ENCODE data around the gene AKAP13. TPM values are rescaled to one million over a fixed set of nuclear protein-coding genes. Genes with fewer than 3 reads are reported as not detected.

The AKAP13 gene
- total RNA-seq, 1 experiment from 2014 or later = 75.3 TPM

- Histone ChIP-seq H3K36me3 (no peaks in the 10 kb centered on the region), H3K4me1 (peaks cover 15% of the 10 kb centered on the region), H3K27ac (no peak overlapping the region), H3K9me3 (replicated peaks) (no peaks in the 10 kb centered on the region), H3K27me3 (no peaks in the 10 kb centered on the region), H3K4me3 (no peak overlapping the region)
- no peak for DNase-seq
Observed at GRCh38 chr15:85404176-85404917, 23.9 kb downstream of the AKAP13 start.

GRCh38 chr15:85404918-85405866 lies 24.8 kb downstream of the AKAP13 start:
- Histone ChIP-seq H3K36me3 (no peaks in the 10 kb centered on the region), H3K9me3 (replicated peaks) (no peaks in the 10 kb centered on the region), H3K4me1 (peaks cover 15% of the 10 kb centered on the region), H3K27me3 (no peaks in the 10 kb centered on the region), H3K4me3 (no peak overlapping the region), H3K27ac (no peak overlapping the region)
- no peak for DNase-seq

- no peak for DNase-seq
- H3K4me3 ChIP-seq = no peak overlapping the region
- H3K4me1 ChIP-seq = peaks cover 19% of the 10 kb centered on the region
- H3K9me3 ChIP-seq (replicated peaks) = no peaks in the 10 kb centered on the region
- no peaks in the 10 kb centered on the region for H3K36me3 ChIP-seq
- no peak overlapping the region; the same call in 1 of the 2 replicates for H3K27ac ChIP-seq
- H3K27me3 ChIP-seq = no peaks in the 10 kb centered on the region
Observed at GRCh38 chr15:85406916-85407315, 26.5 kb downstream of the AKAP13 start.

- Histone ChIP-seq H3K4me1 (peaks cover 26% of the 10 kb centered on the region), H3K27ac (peak overlapping the region; percentile 25; the same call in 1 of the 2 replicates), H3K36me3 (no peaks in the 10 kb centered on the region)
Observed at GRCh38 chr15:85407421-85408269, 27.2 kb downstream of the AKAP13 start.

GRCh38 chr15:85408270-85408746 lies 27.9 kb downstream of the AKAP13 start:
- Histone ChIP-seq H3K4me1 (peaks cover 33% of the 10 kb centered on the region), H3K27ac (no peak overlapping the region), H3K27me3 (no peaks in the 10 kb centered on the region), H3K9me3 (replicated peaks) (no peaks in the 10 kb centered on the region), H3K4me3 (no peak overlapping the region), H3K36me3 (no peaks in the 10 kb centered on the region)
- DNase-seq = no peak

More at GRCh38 chr15:85407421-85408269, 27.2 kb downstream of the AKAP13 start:
- no peaks in the 10 kb centered on the region for H3K9me3 ChIP-seq (replicated peaks)
- no peaks in the 10 kb centered on the region for H3K27me3 ChIP-seq
- peak; percentile 52 to 66 for DNase-seq
- no peak overlapping the region for H3K4me3 ChIP-seq

- H3K4me3 ChIP-seq = no peak overlapping the region
- no peaks in the 10 kb centered on the region for H3K27me3 ChIP-seq
- DNase-seq = peak in 1 of 2 experiments; percentile 18
- no peaks in the 10 kb centered on the region for H3K36me3 ChIP-seq
- no peaks in the 10 kb centered on the region for H3K9me3 ChIP-seq (replicated peaks)
- no peak overlapping the region for H3K27ac ChIP-seq
- H3K4me1 ChIP-seq = peaks cover 42% of the 10 kb centered on the region
Observed at GRCh38 chr15:85412066-85412465, 31.7 kb downstream of the AKAP13 start.

- no peak overlapping the region for H3K4me3 ChIP-seq
- H3K27ac ChIP-seq = no peak overlapping the region
- peak; percentile 51 to 65 for DNase-seq
- peaks cover 32% of the 10 kb centered on the region for H3K4me1 ChIP-seq
- no peaks in the 10 kb centered on the region for H3K27me3 ChIP-seq
- H3K9me3 ChIP-seq (replicated peaks) = no peaks in the 10 kb centered on the region
- no peaks in the 10 kb centered on the region for H3K36me3 ChIP-seq
Observed at GRCh38 chr15:85412956-85413854, 32.8 kb downstream of the AKAP13 start.

- H3K27ac ChIP-seq = no peak overlapping the region
- DNase-seq = no peak
- H3K9me3 ChIP-seq (replicated peaks) = no peaks in the 10 kb centered on the region
- H3K27me3 ChIP-seq = no peaks in the 10 kb centered on the region
- H3K36me3 ChIP-seq = no peaks in the 10 kb centered on the region
- peaks cover 36% of the 10 kb centered on the region for H3K4me1 ChIP-seq
- H3K4me3 ChIP-seq = no peak overlapping the region
Observed at GRCh38 chr15:85414037-85414436, 33.6 kb downstream of the AKAP13 start.

- no peaks in the 10 kb centered on the region for H3K9me3 ChIP-seq (replicated peaks)
- no peaks in the 10 kb centered on the region for H3K36me3 ChIP-seq
- H3K4me3 ChIP-seq = no peak overlapping the region
- H3K27me3 ChIP-seq = no peaks in the 10 kb centered on the region
- no peak overlapping the region for H3K27ac ChIP-seq
- DNase-seq = no peak
- H3K4me1 ChIP-seq = peaks cover 36% of the 10 kb centered on the region
Observed at GRCh38 chr15:85414495-85414894, 34.1 kb downstream of the AKAP13 start.

- Histone ChIP-seq H3K4me1 (peaks cover 36% of the 10 kb centered on the region), H3K36me3 (no peaks in the 10 kb centered on the region), H3K9me3 (replicated peaks) (no peaks in the 10 kb centered on the region), H3K27me3 (no peaks in the 10 kb centered on the region), H3K27ac (no peak overlapping the region), H3K4me3 (no peak overlapping the region)
- no peak for DNase-seq
Observed at GRCh38 chr15:85414991-85415390, 34.6 kb downstream of the AKAP13 start.

- no peaks in the 10 kb centered on the region for H3K9me3 ChIP-seq (replicated peaks)
- H3K27me3 ChIP-seq = no peaks in the 10 kb centered on the region
- H3K4me3 ChIP-seq = no peak overlapping the region
- no peak for DNase-seq
- H3K36me3 ChIP-seq = no peaks in the 10 kb centered on the region
- H3K4me1 ChIP-seq = peaks cover 40% of the 10 kb centered on the region
- H3K27ac ChIP-seq = no peak overlapping the region
Observed at GRCh38 chr15:85415783-85416182, 35.4 kb downstream of the AKAP13 start.

- peaks cover 41% of the 10 kb centered on the region for H3K4me1 ChIP-seq
- no peaks in the 10 kb centered on the region for H3K9me3 ChIP-seq (replicated peaks)
- no peaks in the 10 kb centered on the region for H3K36me3 ChIP-seq
- no peak overlapping the region for H3K4me3 ChIP-seq
- no peak for DNase-seq
- H3K27ac ChIP-seq = no peak overlapping the region
- no peaks in the 10 kb centered on the region for H3K27me3 ChIP-seq
Observed at GRCh38 chr15:85417276-85417675, 36.9 kb downstream of the AKAP13 start.

GRCh38 chr15:85419161-85419560 lies 38.8 kb downstream of the AKAP13 start:
- H3K9me3 ChIP-seq (replicated peaks) = no peaks in the 10 kb centered on the region
- peaks cover 22% of the 10 kb centered on the region for H3K4me1 ChIP-seq
- no peak for DNase-seq
- H3K27ac ChIP-seq = no peak overlapping the region
- H3K4me3 ChIP-seq = no peak overlapping the region
- H3K27me3 ChIP-seq = no peaks in the 10 kb centered on the region
- no peaks in the 10 kb centered on the region for H3K36me3 ChIP-seq

Data from SJCRH30 (cell line).